ENCODE measurements around the gene YLPM1.
A peak's percentile ranks its signal among the peaks of the same experiment; 100 is the strongest.

Gene YLPM1

GRCh38 chr14:74804219-74804825, 41.2 kb downstream of the YLPM1 start:
- DNase-seq (ENCODE audit: insufficient read length, low spot score), result no peak
- FAIRE-seq, result no peak
- peak; percentile 36 for TF ChIP-seq CTCF (IDR thresholded peaks at IDR 0.05; ENCODE audit: insufficient read depth, missing control alignments)

GRCh38 chr14:74807853-74808545, 44.9 kb downstream of the YLPM1 start:
- FAIRE-seq (no peak), DNase-seq (ENCODE audit: insufficient read length, low spot score) (no peak)
- no peak for TF ChIP-seq CTCF (IDR thresholded peaks at IDR 0.05; ENCODE audit: insufficient read depth, missing control alignments)

GRCh38 chr14:74816124-74816523, 53.0 kb downstream of the YLPM1 start:
- no peak for FAIRE-seq
- TF ChIP-seq CTCF (IDR thresholded peaks at IDR 0.05; ENCODE audit: insufficient read depth, missing control alignments), result no peak
- no peak for DNase-seq (ENCODE audit: insufficient read length, low spot score)

GRCh38 chr14:74820288-74820687, 57.2 kb downstream of the YLPM1 start:
- DNase-seq (ENCODE audit: insufficient read length, low spot score), result no peak
- no peak for FAIRE-seq
- no peak for TF ChIP-seq CTCF (IDR thresholded peaks at IDR 0.05; ENCODE audit: insufficient read depth, missing control alignments)

- no peak for DNase-seq (ENCODE audit: insufficient read length, low spot score)
- TF ChIP-seq CTCF (IDR thresholded peaks at IDR 0.05; ENCODE audit: insufficient read depth, missing control alignments), result no peak
- FAIRE-seq, result no peak
These were observed 58.3 kb downstream of the YLPM1 start for GRCh38 chr14:74821267-74821915.

GRCh38 chr14:74824997-74825396, 61.9 kb downstream of the YLPM1 start:
- TF ChIP-seq CTCF (IDR thresholded peaks at IDR 0.05; ENCODE audit: insufficient read depth, missing control alignments), result no peak
- FAIRE-seq, result no peak
- no peak for DNase-seq (ENCODE audit: insufficient read length, low spot score)

- DNase-seq (ENCODE audit: insufficient read length, low spot score) (no peak), FAIRE-seq (no peak)
- TF ChIP-seq CTCF (IDR thresholded peaks at IDR 0.05; ENCODE audit: insufficient read depth, missing control alignments), result no peak
These were observed 63.5 kb downstream of the YLPM1 start for GRCh38 chr14:74826574-74826973.

All from D721Med (cell line).